Ovary (tissue), 3 donors: ENCODE results near the gene NUDT16L1.

Experiments
- CTCF ChIP-seq, 3 donors: fragments of 450-650 bp in 2 of 3; fragments of 200-600 bp in 1 of 3; IDR thresholded peaks; one replicate each; pipeline versions ENCODE4 v1.5.1 to v1.8.0; 2016 to 2022; ENCODE audit warnings: antibody characterized with exemption in 3 of 3, mild to moderate bottlenecking in 1 of 3
- EP300 ChIP-seq: sonication (generic); formaldehyde crosslinking; IDR thresholded peaks from one replicate; pipeline ENCODE4 v1.6.1; 2017; ENCODE audit warnings: antibody characterized with exemption
- donor health status: DM: no; HTN: no; CAD: no.

DNA sequence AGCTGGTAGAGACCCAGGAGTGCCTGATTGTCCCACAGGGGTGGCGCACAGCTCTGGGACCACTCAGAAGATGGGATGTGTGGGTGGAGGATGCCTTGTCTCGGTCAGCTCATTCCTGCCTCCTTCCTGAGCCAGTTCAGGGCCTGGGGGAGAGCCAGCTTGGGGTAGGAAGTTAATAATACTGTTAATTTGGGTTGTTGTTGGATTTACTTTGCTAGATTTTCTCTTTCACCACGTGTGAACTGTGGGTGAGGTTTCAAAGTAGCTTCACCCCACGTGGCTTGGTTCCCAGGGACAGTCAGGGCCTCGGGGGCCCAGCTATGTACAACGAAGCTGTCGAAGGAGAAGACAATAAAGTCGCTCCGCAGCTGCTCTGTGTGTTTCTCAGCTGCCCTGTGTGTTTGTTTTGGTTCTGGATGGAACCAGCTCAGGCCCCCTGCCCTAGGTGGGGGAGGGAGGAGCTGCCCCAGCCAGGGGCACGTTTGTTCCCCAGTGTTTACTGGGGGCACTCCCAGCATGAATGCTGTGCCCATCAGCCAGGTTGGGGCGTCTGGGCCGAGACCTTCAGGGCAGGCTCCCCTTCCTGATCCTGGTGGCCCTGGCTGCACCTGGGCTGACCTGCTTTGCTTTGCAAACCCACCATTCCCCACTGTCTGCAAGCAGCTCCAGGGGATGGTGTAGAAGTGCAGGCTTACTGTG, 2.3 kb downstream of the NUDT16L1 start:
- no peak for TF ChIP-seq CTCF (IDR thresholded peaks at IDR 0.05)
- no peak for TF ChIP-seq EP300
